ENCODE data around the gene NME7. TPM values are rescaled to one million over a fixed set of nuclear protein-coding genes. Genes with fewer than 3 reads are reported as not detected.
"Not testable (repeated sequence)": the region's sequence is repeated elsewhere in the genome, so short reads cannot be mapped to it uniquely, and the experiment has no call there.

Gene NME7
- polyA plus RNA-seq, 5 donors, result 46.7 to 86.5 (median 59.2) TPM

DNA sequence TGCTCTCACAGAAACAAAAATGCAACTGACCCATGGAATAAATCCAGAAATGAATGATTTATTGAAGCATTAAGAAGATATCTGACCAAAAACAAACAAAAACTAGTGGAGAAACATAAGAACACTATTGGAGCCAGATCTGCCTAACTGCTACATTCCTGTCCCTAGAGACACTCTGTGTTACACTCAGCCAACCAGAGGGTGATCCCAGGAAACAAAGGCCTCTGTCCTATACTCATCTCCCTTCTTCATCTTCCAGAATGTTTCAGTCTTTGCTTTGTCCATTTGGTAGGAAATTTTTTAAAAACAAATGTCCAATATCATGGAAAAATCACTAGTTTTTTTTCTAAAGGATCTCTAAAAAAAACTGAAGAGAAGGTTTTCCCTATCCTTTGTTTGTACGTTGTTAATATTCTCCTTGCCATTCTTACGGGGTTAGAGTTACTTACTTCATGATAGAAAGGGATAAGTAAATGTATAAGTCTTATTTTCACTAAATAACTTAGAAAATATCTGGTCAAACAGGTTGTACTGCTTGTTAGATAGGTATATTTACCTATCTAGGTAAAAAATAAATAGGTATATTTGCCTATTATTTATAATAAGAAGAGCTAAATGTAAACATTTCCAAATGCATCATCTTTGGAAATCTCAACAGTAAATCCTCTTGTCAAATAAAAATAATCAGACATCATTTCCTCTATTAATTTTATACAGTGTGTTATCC, 59.1 kb downstream of the NME7 start:
- DNase-seq, result no peak

GRCh38 chr1:169307176-169307575, 60.4 kb downstream of the NME7 start:
- no peak for DNase-seq

- DNase-seq, result no peak
These were observed 61.6 kb downstream of the NME7 start for GRCh38 chr1:169305948-169306347.

GRCh38 chr1:169305356-169305755, 62.2 kb downstream of the NME7 start:
- DNase-seq, result no peak

- no peak for DNase-seq
These were observed 66.7 kb downstream of the NME7 start for GRCh38 chr1:169300854-169301253.

- DNase-seq, result no peak
These were observed 69.2 kb downstream of the NME7 start for GRCh38 chr1:169298441-169298840.

DNA sequence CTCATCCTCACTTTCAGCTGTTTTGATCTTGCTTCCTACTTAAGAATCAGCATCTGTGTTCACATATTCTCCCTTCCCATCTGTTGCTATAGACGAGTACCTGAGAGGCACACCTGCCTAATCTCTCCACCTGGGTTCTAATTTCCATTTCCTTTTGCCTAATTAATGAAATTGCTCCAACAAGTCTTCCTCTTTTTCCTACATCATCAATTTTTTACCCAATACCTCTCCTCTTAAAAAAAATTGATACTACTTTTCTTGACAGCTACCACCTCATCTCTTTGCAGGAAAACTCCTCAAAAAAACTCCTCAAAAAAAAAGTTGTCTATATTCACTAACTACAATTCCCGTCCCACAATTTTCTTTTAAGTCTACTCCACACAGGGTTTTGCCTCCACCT, 71.8 kb downstream of the NME7 start:
- no peak for DNase-seq

GRCh38 chr1:169295425-169295824, 72.2 kb downstream of the NME7 start:
- no peak for DNase-seq

DNA sequence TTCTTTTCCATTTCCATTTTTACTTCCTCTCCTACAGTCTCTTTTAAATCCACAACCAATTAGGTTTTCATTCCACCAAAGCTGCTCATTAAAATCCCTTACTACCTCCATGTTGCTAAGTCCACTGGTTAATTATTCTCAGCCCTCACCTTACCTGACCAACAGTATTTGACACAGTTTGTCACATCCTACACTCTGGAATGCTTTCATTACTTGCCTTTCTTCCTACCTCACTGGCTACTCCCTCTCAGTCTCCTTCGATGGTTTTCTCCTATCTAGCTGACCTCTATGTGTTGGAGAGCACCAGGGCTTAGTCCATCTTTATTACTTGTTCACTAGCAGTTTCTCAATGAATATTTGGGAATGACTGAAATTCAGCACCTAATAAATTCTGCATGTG, 78.6 kb downstream of the NME7 start:
- DNase-seq, result no peak

DNA sequence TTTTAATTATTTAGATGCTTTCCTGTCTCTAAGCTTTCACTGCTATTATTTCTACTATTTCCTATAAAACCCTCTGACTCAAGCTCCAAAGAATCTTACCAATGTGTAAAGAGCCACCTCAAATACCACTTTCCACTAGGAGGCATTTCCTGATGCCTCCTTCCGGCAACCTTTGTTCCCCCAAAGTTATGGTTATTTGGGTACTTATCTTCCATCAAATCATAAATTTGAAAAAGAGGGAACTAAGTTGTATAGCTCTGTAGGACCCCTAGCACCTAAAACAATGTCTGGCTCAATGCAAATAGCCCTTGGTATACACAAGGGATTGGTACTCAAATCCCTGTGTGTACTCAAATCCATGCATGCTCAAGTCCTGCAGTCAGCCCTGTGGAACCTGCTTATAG, 79.6 kb downstream of the NME7 start:
- no peak for DNase-seq

DNA sequence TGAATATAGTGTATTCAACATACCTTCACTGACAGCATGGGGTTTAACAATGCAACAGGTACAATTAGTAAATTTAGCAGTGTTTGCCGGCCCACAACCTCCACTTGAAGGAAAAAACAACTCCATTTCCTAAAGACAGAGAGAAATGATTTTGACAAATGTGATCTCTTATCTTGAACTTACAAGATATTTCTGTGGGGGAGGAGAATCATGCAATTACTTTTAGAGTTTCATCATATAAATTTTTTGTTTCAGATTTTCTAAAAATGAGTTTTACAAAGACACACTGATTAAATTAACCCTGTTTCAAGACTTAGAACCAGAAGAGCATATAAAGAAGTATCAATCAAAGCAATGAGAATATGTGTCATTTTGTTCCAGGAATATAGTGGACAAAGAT, 80.3 kb downstream of the NME7 start:
- DNase-seq, result no peak

- DNase-seq, result not testable (repeated sequence)
These were observed 86.0 kb downstream of the NME7 start for GRCh38 chr1:169281562-169281961.

GRCh38 chr1:169271098-169271497, 96.5 kb downstream of the NME7 start:
- DNase-seq, result peak; percentile 4 to 14

- DNase-seq, result no peak
These were observed 101.5 kb downstream of the NME7 start for GRCh38 chr1:169266133-169266532.

DNA sequence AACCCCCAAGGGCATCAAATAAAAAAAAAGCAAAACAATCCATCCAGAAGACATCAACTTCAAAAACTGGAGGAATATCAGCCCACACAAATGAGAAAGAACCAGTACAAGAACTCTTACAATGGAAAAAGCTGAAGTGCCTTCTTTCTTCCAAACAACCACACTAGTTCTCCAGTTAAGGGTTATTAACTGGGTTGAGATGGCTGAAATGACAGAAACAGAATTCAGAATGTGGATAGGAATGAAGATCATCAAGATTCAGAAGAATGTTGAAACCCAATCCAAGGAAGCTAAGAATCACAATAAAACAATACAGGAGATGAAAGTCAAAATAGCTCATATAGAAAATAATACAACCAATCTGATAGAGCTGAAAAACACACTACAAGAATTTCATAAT, 104.5 kb downstream of the NME7 start:
- DNase-seq, result no peak

DNA sequence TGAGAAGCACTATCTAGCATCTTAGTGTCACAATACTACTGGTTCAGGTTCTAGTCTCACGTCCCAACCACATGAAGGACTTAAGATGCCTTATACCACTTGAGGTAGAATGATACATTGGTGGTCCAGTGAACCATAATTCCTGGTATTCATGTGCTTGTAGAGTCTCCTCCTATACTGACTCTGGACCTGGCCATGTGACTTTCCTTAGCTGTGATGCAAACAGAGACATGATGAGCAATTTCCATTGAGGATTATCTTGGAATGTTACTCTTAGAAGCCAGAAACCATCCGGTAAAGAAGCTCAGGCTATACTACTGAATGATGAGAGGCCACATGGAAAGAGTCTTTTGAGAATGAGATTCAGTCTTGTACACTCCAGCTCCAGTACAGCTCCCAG, 105.7 kb downstream of the NME7 start:
- DNase-seq, result no peak

DNA sequence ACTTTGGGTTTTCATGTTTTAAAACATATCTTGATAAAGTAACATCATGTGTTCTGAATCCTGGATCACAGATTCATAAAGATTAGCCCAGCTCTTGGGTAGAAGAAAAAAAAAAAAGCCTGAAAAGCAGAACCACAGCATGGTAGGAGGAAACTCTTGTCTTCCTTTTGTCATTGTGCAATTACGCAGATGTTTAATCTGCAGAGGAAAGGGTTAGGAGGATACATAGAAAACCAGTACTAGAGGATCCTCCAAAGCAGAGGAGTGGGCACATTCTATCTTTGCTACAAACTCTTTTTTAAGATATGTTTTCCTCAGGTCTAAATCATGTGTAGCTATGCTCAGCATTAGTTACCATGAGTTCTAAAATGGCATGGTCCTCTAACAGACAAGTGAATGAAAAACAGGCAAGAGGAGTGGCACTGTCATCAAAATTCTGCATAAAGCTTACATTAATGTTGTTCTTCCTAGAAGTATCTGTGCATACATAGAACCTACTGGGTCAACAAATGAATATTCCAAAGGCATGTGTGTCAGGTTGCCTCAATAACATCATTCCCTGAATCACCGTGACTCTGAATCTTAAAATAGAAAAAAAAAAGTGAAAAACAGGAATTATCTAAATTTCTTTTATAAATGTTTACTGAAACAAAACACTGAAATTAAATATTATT, 107.0 kb downstream of the NME7 start:
- DNase-seq, result no peak

DNA sequence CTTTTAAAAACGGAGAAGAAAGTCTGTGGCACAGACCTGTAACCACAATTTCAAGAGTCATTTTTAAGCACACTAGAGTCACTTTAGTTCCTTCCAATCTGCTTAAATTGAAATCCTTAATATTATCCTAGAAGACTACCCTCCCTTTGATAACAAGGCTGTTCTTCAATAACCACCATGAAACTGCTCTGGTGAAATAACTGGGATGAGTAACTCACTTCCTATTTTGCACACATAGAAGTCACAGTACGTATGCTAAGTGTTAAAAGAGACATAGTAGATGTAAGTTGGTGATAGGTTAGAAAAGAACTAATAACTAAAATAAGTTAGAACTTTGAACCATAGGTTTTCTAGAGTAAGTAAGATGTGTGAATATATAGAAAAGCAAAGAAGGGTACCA, 107.8 kb downstream of the NME7 start:
- DNase-seq, result no peak

DNA sequence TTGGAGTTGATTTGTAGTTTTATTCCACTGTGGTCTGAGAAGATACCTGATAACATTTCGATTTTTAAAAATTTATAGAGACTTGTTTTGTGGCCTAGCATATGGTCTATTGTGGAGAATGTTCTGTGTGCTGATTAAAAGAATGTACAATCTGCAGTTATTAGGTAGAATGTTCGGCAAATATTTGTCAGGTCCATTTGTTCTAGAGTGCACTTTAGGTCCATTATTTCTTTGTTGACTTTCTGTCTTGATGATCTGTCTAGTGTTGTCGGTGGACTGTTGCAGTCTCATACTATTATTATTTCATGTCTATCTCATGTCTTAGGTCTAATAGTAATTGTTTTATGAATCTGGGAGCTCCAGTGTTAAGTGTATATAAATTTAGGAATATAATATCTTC, 116.8 kb downstream of the NME7 start:
- no peak for DNase-seq

DNA sequence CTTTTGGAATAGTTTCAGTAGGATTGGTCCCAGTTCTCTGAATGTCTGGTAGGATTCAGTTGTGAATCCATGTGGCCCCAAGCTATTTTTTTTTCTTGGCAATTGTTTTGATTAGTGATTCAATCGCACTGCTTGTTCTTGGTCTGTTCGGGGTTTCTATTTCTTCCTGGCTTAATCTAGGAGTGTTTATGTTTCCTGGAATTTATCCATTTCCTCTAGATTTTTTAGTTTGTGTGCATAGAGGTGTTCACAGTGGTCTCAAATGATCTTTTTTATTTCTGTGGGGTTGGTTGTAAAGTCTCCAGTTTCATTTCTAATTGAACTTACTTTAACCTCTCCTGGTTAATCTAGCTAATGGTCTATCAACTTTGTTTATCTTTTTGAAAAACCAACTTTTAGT, 117.6 kb downstream of the NME7 start:
- DNase-seq, result no peak

- no peak for DNase-seq
These were observed 118.0 kb downstream of the NME7 start for GRCh38 chr1:169249611-169250010.

GRCh38 chr1:169245706-169246105, 121.9 kb downstream of the NME7 start:
- DNase-seq, result no peak

DNA sequence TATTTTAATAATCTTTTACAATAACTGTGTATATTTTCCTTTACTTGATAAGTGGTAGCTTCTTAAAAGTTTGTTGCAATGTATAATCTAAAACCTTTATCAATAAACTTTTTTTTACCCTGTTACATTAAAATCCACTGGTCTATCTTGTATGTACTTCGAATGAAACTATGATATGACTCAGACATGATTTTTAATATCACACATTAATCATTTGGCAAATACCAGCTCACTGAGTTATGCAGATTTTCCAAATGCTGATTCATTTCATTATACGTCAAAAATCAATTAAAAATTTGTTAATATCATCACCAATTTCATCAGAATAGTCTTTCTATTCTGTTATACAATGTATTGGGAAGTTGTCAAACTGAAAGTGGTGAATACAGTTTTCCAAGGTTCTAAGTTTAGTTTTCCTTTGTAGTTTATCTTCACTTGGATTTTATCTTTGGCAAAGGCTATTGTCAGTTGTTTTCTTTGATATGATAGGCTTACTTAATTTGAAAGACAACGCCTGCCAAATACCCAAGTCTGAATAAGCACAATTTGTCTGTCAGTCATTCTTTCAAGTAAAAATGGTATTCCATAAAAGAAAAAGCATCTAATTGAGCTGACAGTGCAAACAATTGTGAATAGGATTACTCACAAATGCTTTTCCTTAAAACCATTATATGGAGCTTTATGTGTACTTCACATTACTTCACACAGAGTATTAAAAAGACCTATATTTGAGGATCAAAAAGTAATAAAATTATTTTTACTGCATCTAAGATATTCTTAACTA, 127.0 kb downstream of the NME7 start:
- DNase-seq, result no peak
